Body of pancreas (tissue), 4 donors: ENCODE data around the gene JCAD. TPM values are rescaled to one million over a fixed set of nuclear protein-coding genes. Genes with fewer than 3 reads are reported as not detected.
A peak's percentile ranks its signal among the peaks of the same experiment; 100 is the strongest.

ENCODE experiments used
- ATAC-seq: fragments of 150-250 bp; one replicate; pipeline ENCODE4 v1.9.1; 2016
- DNase-seq, 4 donors: peaks; one replicate each; pipeline ENCODE4 v3.0.0-alpha.2; 2019
- H3K27ac ChIP-seq, 4 donors: fragments of 200-600 bp; sonication (generic); 1 replicate in 3 of 4; 2 replicates in 1 of 4; pipeline versions ENCODE4 v1.5.1 to v1.6.1; 2016 to 2019; ENCODE audit warnings: mild to moderate bottlenecking in 1 of 4, mixed read lengths in 1 of 4, moderate library complexity in 1 of 4
- H3K27me3 ChIP-seq, 2 donors: fragments of 200-600 bp; sonication (generic); one replicate each; pipeline ENCODE4 v1.6.0; 2016; ENCODE audit warnings: mild to moderate bottlenecking in 1 of 2
- H3K36me3 ChIP-seq, 2 donors: fragments of 200-600 bp; sonication (generic); replicated peaks in 1 of 2; 2 replicates each; pipeline ENCODE4 v1.5.1; 2016; ENCODE audit warnings: low read depth in 2 of 2; ENCODE audit not compliant: insufficient read depth in 1 of 2
- H3K4me1 ChIP-seq: fragments of 200-600 bp; sonication (generic); one replicate; pipeline ENCODE4 v1.6.0; 2016
- H3K4me3 ChIP-seq, 2 donors: fragments of 200-600 bp; sonication (generic); 1 replicate in 1 of 2; 2 replicates in 1 of 2; pipeline ENCODE4 v1.5.1; 2016 to 2019
- H3K9me3 ChIP-seq, 3 donors: fragments of 200-600 bp; sonication (generic); 1 replicate in 2 of 3; 2 replicates in 1 of 3; pipeline ENCODE4 v1.5.1; 2016
- POLR2A ChIP-seq, 3 donors: fragments of 450-650 bp; IDR thresholded peaks; one replicate each; pipeline ENCODE4 v1.6.1; 2016; ENCODE audit warnings: antibody characterized with exemption in 3 of 3, mild to moderate bottlenecking in 2 of 3
- WGBS, 2 donors: methylation state at CpG; one replicate each; pipeline ENCODE4 v1.1.5; 2017; 5-methylcytosine and 5-hydroxymethylcytosine counted together
- intact Hi-C: fragments of 100-400 bp; cut with DNase I; formaldehyde crosslinking; loops from one replicate; pipeline ENCODE4 v1.15.1; 2023
- total RNA-seq, 2 donors: library from RNA; depleted of rRNA; stranded (reverse); fragments of >200 nt; gene quantifications; one replicate each; pipeline ENCODE4 v1.1.0, GENCODE V29; 2016
- TF ChIP-seq, protein P1 (sequence below), 7 experiments: fragments of 450-650 bp in 4 of 7; fragments of 200-600 bp in 3 of 7; sonication (generic) in 3 of 7; IDR thresholded peaks; one replicate each; pipeline ENCODE4 v1.5.1; 2016 to 2019; ENCODE audit warnings: antibody characterized with exemption in 7 of 7

Gene JCAD
- total RNA-seq, 2 donors from 2014 or later, result 15.3 to 22.4 TPM

- ATAC-seq (no peak), DNase-seq (peak in 1 of 4 donors; percentile 36)
- intact Hi-C loops, result no loop called here
- Histone ChIP-seq H3K4me3 (no peak overlapping the region), H3K27me3 (no peaks in the 10 kb centered on the region), H3K4me1 (peaks cover 4% of the 10 kb centered on the region), H3K27ac (no peak overlapping the region), H3K36me3 (no peaks in the 10 kb centered on the region), H3K9me3 (no peaks in the 10 kb centered on the region)
- WGBS, 2 donors, result 49 to 59% methylated on average over 14 of the region's 14 CpGs
- no peak for TF ChIP-seq POLR2A (IDR thresholded peaks at IDR 0.05)
- TF ChIP-seq, protein P1, sequence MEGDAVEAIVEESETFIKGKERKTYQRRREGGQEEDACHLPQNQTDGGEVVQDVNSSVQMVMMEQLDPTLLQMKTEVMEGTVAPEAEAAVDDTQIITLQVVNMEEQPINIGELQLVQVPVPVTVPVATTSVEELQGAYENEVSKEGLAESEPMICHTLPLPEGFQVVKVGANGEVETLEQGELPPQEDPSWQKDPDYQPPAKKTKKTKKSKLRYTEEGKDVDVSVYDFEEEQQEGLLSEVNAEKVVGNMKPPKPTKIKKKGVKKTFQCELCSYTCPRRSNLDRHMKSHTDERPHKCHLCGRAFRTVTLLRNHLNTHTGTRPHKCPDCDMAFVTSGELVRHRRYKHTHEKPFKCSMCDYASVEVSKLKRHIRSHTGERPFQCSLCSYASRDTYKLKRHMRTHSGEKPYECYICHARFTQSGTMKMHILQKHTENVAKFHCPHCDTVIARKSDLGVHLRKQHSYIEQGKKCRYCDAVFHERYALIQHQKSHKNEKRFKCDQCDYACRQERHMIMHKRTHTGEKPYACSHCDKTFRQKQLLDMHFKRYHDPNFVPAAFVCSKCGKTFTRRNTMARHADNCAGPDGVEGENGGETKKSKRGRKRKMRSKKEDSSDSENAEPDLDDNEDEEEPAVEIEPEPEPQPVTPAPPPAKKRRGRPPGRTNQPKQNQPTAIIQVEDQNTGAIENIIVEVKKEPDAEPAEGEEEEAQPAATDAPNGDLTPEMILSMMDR (IDR thresholded peaks at IDR 0.05), result no peak
Measured at GRCh38 chr10:30039567-30039966, 19.8 kb downstream of the JCAD start.

DNA sequence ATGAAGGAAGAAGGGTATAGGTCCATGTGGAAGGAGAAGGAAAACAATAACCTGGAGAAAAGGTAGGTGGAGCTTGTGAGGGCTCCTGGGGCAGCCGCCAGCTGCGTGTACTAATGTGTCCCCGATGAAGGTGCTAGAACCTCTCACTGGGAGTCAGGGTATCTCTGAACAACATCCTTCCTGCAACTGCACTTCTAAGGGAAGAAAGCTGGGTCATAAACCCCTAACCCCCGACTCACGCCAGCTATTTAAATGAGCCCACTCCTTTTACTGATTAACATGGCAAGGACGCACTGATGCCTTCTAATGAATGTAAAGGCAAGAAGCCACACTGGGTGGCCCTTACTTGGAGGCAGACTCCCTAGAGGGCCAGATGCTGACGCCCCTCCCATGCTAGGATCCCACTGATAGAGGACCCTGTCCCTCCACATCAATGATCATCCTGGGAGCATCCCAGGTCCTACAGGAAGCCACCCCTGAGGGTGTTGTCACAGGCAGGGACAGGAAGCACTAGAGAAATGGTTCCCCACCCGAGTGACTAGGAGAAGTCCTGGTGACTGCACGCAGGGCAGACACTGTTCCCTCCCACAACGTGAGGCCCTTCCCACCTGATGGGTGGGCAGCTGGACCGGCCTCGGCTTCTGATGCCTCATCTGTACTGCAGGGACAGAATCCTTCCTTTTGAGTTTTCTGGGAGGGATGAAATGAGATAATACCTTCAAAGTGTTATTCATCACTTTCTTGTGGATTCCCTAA, 20.4 kb downstream of the JCAD start:
- peaks cover 4% of the 10 kb centered on the region for H3K4me1 ChIP-seq

GRCh38 chr10:30037620-30038336, 21.6 kb downstream of the JCAD start:
- Histone ChIP-seq H3K9me3 (no peaks in the 10 kb centered on the region), H3K4me1 (peaks cover 4% of the 10 kb centered on the region), H3K36me3 (no peaks in the 10 kb centered on the region), H3K27ac (no peak overlapping the region), H3K27me3 (no peaks in the 10 kb centered on the region), H3K4me3 (no peak overlapping the region)
- TF ChIP-seq POLR2A (IDR thresholded peaks at IDR 0.05), result no peak
- TF ChIP-seq, protein P1 (IDR thresholded peaks at IDR 0.05), result no peak
- DNase-seq (no peak), ATAC-seq (no peak)
- WGBS, 2 donors, result 72 to 78% methylated on average over 10 of the region's 10 CpGs
- intact Hi-C loops, result no loop called here

More for the DNA sequence above, 20.4 kb downstream of the JCAD start:
- Histone ChIP-seq H3K27me3 (no peaks in the 10 kb centered on the region), H3K36me3 (no peaks in the 10 kb centered on the region), H3K4me3 (no peak overlapping the region), H3K9me3 (no peaks in the 10 kb centered on the region), H3K27ac (no peak overlapping the region)
- intact Hi-C loops, result no loop called here
- DNase-seq (no peak), ATAC-seq (no peak)
- TF ChIP-seq POLR2A (IDR thresholded peaks at IDR 0.05), result no peak
- TF ChIP-seq, protein P1 (IDR thresholded peaks at IDR 0.05), result no peak
- 64 to 70% methylated on average over 11 of the region's 12 CpGs for WGBS, 2 donors

GRCh38 chr10:30036811-30037210, 22.6 kb downstream of the JCAD start:
- no peak overlapping the region for H3K27ac ChIP-seq
- 87 to 89% methylated on average over 7 to 8 of the region's 8 CpGs for WGBS, 2 donors
- no peak overlapping the region for H3K4me3 ChIP-seq
- no peaks in the 10 kb centered on the region for H3K27me3 ChIP-seq
- DNase-seq (no peak), ATAC-seq (no peak)
- peaks cover 4% of the 10 kb centered on the region for H3K4me1 ChIP-seq
- H3K36me3 ChIP-seq, result no peaks in the 10 kb centered on the region
- TF ChIP-seq, protein P1 (IDR thresholded peaks at IDR 0.05), result no peak
- TF ChIP-seq POLR2A (IDR thresholded peaks at IDR 0.05), result no peak
- intact Hi-C loops, result no loop called here
- no peaks in the 10 kb centered on the region for H3K9me3 ChIP-seq
